PC-3 (cell line): ENCODE results near the gene CD244.
"Not testable (repeated sequence)": the region's sequence is repeated elsewhere in the genome, so short reads cannot be mapped to it uniquely, and the experiment has no call there.

ENCODE experiments used
- CTCF ChIP-seq: fragments of 300-600 bp; sonication (generic); conservative IDR thresholded peaks from 2 replicates; pipeline ENCODE4 v1.5.1; 2017; ENCODE audit warnings: antibody characterized with exemption, low read depth, mild to moderate bottlenecking, low read length
- EZH2 ChIP-seq: fragments of 300-600 bp; sonication (generic); IDR thresholded peaks from one replicate; pipeline ENCODE4 v1.6.1; 2017; ENCODE audit warnings: antibody characterized with exemption, mild to moderate bottlenecking, low read length; ENCODE audit not compliant: unreplicated experiment
- EZH2phosphoT487 ChIP-seq: fragments of 300-600 bp; sonication (generic); IDR thresholded peaks from 2 replicates; pipeline ENCODE4 v1.6.1; 2018; ENCODE audit warnings: mild to moderate bottlenecking, antibody characterized with exemption, low read length, borderline replicate concordance

GRCh38 chr1:160900683-160901082, 38.0 kb upstream of the CD244 start:
- not testable (repeated sequence) for TF ChIP-seq EZH2, CTCF, EZH2phosphoT487
